Activated effector memory CD4-positive, alpha-beta T cell treated with anti-CD3 and anti-CD28 coated beads, Interleukin-2, amount 50 U/mL, for 16 hours (primary cell): ENCODE data around the gene CDK5.
"Not testable (repeated sequence)": the region's sequence is repeated elsewhere in the genome, so short reads cannot be mapped to it uniquely, and the experiment has no call there.

Experiments used
- DNase-seq: peaks from one replicate; pipeline ENCODE4 v3.0.0-alpha.2; 2020

CDK5 gene

DNA sequence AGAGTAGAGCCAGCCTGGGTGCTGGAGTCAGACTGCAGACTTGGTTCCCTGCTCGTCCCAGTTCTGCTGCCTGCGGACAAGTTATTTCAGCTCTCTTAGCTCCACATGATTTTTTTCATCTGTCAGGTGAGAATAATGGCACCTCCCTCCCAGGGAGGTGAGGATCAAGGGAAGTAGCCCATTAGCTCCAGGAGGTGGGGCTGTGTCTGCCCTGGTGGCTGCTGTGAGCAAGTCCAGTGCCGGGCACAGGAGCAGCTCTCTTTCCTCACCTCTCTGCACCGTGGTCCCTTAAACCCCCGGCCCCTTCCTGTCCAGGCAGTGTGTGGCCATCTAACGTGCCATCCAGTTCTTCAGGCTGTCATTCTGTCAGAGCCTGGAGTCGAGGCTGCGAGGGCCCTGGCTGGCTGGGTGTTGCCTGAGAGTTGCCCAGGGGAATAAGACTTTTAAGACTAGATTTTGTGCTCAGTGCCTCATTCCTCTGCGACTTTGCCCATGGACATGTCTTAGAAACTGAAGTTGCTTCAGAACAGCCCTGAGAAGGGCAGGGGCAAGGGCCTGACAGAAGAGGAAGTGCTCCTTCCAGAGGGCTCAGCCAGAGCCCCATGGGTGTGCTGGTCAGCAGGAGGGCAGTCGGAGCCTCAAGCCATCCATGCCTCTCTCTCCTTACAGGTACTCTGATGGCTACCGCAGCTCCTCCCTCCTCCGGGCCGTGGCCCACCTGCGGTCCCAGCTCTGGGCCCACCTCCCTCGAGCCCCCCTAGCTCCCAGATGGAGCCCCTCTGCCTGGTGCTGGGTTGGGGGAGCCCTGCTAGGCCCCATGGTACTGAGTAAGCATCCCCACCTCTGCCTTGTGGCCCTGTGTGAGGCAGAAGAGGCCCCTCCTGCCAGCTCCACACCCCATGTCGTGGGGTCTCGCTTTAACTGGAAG is 24.5 kb downstream of the CDK5 start:
- DNase-seq, result no peak

DNA sequence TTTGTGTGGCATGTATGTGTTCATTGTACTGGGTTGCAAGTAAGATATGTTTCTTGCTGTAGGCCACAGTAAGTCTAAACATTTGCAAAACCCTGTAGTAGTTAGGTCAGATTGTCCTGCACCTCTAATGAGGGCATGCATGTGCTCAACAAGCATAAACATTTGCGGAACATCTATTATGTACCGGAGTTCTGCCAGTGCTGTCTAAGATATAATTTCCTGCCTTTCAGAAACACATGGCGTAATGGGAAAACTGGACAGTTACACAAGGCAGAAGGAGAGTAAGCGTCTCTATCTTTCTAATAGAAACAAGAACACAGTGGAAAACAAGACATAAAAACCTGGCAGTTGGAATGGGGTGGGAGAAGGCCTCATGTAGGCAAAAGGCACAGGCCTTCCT is 26.7 kb downstream of the CDK5 start:
- no peak for DNase-seq

- DNase-seq, result no peak
These were observed 28.7 kb downstream of the CDK5 start for GRCh38 chr7:151028948-151029501.

DNA sequence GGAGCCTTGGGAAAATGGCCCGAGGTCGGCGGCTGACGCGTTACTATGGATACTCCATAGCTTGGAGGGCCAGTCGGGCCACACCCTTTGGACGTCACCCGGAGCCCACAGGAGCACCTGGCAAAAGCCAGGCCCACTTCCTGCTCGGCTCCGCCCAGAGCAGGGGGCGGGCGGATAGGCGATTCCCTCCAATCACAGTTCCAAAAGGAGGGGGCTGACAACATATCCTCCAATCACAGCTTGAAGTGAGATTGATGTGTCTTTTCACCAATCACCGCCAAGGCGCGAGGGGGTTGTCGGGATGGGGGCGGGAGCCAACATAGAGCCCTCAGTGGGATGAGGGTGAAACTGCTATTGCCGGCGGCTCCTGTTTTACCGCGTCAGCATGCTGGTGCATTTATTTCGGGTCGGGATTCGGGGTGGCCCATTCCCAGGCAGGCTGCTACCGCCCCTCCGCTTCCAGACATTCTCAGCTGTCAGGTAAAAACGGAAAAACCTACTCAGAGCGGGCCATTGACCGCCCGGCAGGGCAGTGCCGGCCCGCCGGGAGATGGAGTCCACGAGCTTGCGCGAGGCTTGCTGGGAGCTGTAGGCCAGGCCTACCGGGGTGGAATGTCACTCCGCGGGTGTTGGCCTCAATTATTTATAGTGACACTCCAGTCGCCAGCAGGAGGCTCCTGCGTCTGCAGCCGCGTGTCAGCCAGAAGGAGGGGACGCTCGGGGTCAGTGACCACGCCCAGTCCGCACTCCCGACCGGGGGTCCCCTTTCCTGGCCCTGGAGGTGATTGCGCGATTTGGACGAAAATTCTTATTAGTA is 29.4 kb downstream of the CDK5 start, which contains the start of gene ABCB8:
ABCB8 (plus strand) TSS at position 320 of the 817 bp plus-strand sequence; CDS start at position 386, 66 bp downstream.
- DNase-seq, result peak; percentile 98

DNA sequence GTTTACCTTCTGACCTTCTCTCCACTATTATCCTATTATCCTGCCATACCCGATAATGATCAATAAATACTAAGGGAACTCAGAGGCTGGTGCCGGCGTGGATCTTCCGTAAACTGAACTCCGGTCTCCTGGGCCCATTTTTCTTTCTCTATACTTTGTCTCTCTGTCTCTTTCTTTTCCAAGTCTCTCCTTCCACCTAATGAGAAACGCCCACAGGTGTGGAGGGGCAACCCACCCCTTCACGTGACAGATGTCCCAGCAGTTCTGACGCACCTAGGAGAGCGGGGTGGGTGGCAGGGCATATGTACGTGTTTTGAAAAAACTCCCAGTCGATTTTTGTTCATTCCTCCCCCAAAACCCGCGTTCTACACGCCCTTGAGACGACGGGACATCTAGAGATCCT is 30.0 kb downstream of the CDK5 start:
- DNase-seq, result not testable (repeated sequence)

DNA sequence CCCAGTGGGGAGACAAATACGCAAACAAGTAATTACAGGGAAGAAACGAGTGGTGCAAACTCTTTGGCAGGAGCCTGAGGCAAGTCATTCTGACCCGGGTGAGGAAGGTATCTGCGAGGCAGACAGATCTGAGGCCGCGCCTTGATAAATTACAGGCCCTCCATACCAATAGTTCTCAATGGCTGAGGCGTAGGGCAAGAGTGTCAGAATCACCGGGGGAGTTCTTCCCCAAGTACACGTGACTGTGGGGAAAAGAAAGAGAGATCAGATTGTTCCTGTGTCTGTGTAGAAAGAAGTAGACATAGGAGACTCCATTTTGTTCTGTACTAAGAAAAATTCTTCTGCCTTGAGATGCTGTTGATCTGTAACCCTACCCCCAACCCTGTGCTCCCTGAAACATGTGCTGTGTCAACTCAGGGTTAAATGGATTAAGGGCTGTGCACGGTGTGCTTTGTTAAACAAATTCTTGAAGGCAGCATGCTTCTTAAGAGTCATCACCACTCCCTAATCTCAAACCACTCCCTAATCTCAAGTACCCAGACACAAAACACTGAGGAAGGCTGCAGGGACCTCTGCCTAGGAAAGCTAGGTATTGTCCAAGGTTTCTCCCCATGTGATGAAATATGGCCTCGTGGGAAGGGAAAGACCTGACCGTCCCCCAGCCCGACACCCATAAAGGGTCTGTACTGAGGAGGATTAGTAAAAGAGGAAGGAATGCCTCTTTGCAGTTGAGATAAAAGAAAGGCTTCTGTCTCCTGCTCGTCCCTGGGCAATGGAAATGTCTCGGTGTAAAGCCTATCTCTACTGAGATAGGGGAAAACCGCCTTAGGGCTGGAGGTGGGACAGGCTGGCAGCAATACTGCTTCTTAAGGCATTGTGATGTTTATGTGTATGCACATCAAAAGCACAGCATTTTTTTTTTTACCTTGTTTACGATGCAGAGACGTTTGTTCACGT is 30.6 kb downstream of the CDK5 start:
- DNase-seq, result not testable (repeated sequence)

DNA sequence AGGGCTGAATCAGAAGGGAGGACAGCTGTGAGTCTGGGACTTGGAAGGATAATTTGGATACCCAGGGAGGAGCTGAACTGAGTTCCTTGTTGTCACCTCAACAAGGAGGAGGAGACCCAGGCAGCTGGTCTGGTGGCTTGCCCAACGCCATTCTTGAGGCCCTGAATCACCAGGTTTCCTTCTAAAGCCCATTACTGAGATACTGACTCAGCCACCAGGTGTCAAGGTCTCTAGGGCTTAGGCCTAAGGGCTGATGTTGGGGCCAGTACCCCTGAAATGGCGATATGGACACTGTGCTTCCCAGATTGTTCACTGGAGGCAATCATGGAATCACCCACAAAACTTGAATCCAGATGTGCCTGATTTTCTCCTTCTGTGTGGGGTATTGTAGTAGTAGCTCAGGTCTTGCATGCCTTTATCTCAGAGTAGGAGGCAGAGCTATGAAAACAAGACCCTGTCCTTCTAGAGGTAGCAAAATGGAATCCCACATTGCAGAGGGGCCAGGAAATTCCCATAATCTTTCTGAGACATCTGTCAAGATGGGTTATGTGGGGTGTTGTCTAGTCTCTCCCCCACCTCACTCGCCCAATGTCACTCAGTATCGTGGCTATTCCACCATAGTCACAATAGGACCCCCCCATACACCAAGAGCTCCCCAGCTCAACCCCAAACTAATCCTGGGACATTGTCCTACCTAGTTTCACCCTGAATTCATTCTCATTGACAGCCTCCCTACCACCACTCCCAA is 31.6 kb downstream of the CDK5 start:
- DNase-seq, result no peak

DNA sequence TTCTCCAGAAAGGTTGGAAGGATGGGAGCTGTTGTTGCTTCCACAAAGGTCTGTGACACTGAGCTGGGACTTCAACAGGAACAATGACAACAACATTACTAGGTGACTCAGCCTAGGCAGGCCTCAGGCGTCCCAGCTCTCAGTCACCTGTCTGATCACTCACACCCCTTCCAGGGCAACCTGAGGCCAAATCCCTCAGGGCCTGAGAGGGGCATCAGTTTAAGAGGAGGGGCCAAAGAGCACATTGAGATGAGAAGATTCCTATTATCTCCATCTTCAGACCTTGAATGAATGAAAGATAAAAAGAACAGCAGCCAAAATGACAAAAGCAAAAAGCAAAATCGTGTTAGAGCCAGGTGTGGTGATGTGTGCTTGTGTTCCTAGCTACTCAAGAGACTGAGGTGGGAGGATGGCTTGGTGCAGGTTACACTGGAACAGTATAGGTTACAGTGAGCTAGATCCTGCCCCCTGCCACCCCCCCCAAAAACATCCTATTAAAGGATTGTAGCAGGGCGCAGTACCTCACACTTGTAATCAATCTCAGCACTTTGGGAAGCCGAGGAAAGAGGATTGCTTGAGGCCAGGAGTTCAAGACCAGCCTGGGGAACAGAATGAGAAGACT is 33.2 kb downstream of the CDK5 start, which contains the start of gene ATG9B:
ATG9B (minus strand) TSS at position 60 of the 622 bp plus-strand sequence. CDS start 71 bp downstream, outside the sequence.
- no peak for DNase-seq

DNA sequence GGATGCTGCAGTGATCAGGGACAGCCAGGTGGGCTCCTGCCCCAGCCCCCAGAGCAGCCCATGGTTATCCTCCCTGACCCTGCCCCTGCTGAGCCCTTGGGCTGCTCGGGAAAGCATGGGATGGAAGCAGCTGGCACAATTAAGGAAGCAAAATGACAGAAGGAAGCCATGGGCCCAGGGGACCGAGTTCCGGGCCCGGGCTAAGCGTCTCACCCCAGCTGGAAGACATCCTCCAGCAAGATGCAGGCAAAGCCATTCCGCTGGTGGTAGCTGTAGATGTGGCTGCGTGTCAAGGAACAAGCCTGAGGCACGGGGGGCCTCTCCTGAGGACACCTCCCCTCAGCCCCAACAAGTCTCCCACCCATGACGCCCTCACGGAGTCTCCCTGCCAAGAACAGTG is 34.5 kb downstream of the CDK5 start:
- no peak for DNase-seq

- DNase-seq, result no peak
These were observed 37.5 kb downstream of the CDK5 start for GRCh38 chr7:151020231-151020630.

DNA sequence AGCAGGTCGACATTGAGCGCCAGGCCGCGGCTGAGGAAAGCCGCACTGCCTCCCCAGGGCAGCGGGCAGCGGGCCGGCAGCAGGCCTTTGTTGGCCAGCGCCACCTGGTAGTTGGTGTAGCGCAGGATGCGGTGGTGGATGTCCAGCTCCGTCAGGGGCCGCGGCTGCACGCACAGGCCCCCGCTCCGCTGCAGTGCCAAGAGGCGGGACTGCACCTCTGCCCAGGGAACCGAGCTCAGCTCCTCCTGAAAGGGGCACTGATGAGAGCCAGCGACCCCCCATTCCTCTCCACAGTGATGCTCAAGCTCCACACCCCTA is 38.6 kb downstream of the CDK5 start:
- no peak for DNase-seq

GRCh38 chr7:151018421-151019129 is 39.1 kb downstream of the CDK5 start:
- peak; percentile 76 for DNase-seq

- DNase-seq, result peak; percentile 93
These were observed 39.7 kb downstream of the CDK5 start for GRCh38 chr7:151017953-151018420.

DNA sequence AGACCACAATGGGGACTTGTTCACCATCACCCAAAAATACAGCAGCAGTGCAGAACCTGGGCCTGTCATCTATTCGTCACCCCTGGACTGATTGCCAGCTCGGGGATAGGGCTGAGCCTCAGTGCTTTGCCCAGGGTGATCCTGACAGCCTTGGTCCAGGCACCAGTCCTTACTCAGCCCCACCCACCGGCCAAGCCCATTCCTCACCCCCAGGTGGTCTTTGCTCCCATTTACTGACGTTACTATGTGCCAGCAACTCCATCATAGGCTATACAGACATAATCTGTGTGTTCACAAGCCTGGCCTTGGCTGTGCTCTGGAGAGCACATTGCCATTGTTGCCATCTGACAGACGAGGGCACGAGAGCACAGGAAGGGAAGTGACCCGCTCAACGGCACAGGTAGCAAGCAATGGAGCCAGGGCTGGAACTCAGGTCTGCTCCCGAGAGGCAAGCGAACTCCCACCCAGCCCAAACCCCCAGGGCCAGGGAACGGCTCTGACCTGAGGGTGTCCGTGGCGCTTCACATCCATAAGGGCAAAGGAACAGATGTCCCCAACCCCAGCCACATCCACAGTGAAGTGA is 40.2 kb downstream of the CDK5 start:
- DNase-seq, result no peak

GRCh38 chr7:151016942-151017341 is 40.8 kb downstream of the CDK5 start:
- no peak for DNase-seq

DNA sequence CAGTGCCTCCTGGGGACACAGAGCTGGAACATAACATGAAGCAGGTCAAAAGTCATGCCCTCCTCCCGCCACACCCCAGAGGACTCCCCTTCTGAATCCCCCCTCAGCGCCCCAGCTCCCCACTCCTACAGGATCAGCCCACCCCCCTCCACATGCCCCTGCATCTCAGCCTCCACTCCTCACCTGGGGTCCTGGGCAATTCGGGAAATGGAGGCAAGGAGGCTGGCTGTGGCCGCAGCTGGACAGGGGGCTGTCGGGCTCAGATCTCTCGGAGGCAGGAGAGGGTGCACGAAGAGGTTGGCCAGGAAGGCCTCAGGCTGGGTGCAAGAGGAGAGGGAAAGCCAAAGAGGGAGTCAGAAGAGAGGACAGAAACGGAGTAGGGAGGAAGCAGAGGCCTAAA is 41.2 kb downstream of the CDK5 start:
- DNase-seq, result no peak

DNA sequence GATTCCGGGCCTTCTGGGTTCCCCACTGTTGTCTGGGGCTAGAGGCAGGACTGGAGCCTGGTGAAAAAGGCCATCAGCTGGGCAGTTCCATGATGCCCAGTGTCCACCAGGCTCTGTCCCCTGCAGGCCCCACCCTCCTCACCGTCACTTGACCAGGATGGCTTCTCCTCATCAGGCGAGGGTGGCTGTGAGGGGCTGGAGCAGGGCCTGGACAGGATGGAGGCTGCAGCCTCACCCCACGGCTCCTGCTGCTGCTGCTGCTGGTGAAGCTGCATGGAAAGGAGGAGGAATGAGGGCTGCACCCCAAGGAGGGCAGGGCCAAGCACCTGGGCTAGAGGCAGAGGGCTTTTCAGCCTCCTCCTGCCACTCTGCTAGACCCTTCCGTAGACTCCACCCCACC is 41.7 kb downstream of the CDK5 start:
- DNase-seq, result no peak

DNA sequence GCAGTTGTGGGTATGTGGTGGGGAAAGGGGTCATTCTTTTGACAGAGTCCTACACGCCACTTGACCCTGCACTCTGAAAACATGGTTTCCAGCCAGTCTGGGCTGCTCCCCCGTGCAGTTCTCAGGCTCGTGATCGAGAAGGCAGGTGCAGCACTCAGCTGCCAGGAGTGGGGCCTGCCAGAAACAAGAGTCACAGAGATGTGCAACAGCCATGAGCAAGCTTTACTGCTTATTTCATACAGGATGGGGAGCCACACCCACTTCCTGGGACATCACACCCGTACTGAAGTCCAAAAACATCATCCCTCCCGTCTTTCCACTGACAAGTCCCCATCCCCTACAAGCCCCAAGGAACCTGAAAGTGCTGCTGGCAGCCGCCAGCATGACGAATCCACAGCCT is 42.7 kb downstream of the CDK5 start:
- no peak for DNase-seq

DNA sequence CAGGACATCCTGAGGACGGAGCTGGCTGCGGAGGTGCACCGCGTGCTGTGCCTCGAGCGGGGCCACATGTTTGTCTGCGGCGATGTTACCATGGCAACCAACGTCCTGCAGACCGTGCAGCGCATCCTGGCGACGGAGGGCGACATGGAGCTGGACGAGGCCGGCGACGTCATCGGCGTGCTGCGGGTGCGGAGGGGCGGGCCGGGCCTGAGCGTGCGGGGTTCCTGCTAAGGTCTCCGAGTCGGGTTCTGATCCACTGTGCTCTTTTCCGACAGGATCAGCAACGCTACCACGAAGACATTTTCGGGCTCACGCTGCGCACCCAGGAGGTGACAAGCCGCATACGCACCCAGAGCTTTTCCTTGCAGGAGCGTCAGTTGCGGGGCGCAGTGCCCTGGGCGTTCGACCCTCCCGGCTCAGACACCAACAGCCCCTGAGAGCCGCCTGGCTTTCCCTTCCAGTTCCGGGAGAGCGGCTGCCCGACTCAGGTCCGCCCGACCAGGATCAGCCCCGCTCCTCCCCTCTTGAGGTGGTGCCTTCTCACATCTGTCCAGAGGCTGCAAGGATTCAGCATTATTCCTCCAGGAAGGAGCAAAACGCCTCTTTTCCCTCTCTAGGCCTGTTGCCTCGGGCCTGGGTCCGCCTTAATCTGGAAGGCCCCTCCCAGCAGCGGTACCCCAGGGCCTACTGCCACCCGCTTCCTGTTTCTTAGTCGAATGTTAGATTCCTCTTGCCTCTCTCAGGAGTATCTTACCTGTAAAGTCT is 43.8 kb downstream of the CDK5 start:
- DNase-seq, result peak; percentile 95
